Middle frontal gyrus (tissue), 1 donor: ENCODE measurements around the gene ZFYVE19.
A peak's percentile ranks its signal among the peaks of the same experiment; 100 is the strongest.
"Not testable (repeated sequence)": the region's sequence is repeated elsewhere in the genome, so short reads cannot be mapped to it uniquely, and the experiment has no call there.

Source experiments
- DNase-seq: peaks from one replicate; pipeline ENCODE4 v3.0.0-alpha.2; 2015; ENCODE audit warnings: low spot score; ENCODE audit errors: extremely low spot score

Gene ZFYVE19

GRCh38 chr15:40845511-40846284 lies 38.8 kb downstream of the ZFYVE19 start:
- DNase-seq = no peak

- no peak for DNase-seq
These were observed 39.9 kb downstream of the ZFYVE19 start for GRCh38 chr15:40846841-40847222.

GRCh38 chr15:40847223-40847961 lies 40.5 kb downstream of the ZFYVE19 start:
- no peak for DNase-seq

- no peak for DNase-seq
These were observed 43.8 kb downstream of the ZFYVE19 start for GRCh38 chr15:40850576-40851112.

- no peak for DNase-seq
These were observed 45.6 kb downstream of the ZFYVE19 start for GRCh38 chr15:40852529-40852928.

GRCh38 chr15:40853241-40853890 lies 46.5 kb downstream of the ZFYVE19 start:
- DNase-seq = no peak

- no peak for DNase-seq
These were observed 47.3 kb downstream of the ZFYVE19 start for GRCh38 chr15:40854161-40854560.

- no peak for DNase-seq
These were observed 48.9 kb downstream of the ZFYVE19 start for GRCh38 chr15:40855706-40856234.

GRCh38 chr15:40856746-40857145 lies 49.9 kb downstream of the ZFYVE19 start:
- no peak for DNase-seq

- peak; percentile 31 for DNase-seq
These were observed 50.9 kb downstream of the ZFYVE19 start for GRCh38 chr15:40857601-40858341.

GRCh38 chr15:40858706-40859105 lies 51.8 kb downstream of the ZFYVE19 start:
- DNase-seq = no peak

- DNase-seq = no peak
These were observed 52.4 kb downstream of the ZFYVE19 start for GRCh38 chr15:40859206-40859851.

- not testable (repeated sequence) for DNase-seq
These were observed 54.3 kb downstream of the ZFYVE19 start for GRCh38 chr15:40861147-40861546.

- DNase-seq = no peak
These were observed 56.9 kb downstream of the ZFYVE19 start for GRCh38 chr15:40863660-40864270.
